B cell (primary cell): ENCODE measurements around the gene DCAF15.

Source experiments
- EZH2 ChIP-seq: IDR thresholded peaks from 2 replicates; pipeline ENCODE4 v1.6.1; 2012; ENCODE audit warnings: borderline replicate concordance, low read depth, mild to moderate bottlenecking, moderate library complexity, low read length; ENCODE audit not compliant: insufficient read depth, poor library complexity, severe bottlenecking
- TF ChIP-seq, protein P1 (sequence below): fragments of 200-600 bp; IDR thresholded peaks from one replicate; pipeline ENCODE4 v1.8.0; 2022; ENCODE audit warnings: antibody characterized with exemption, mild to moderate bottlenecking

DNA sequence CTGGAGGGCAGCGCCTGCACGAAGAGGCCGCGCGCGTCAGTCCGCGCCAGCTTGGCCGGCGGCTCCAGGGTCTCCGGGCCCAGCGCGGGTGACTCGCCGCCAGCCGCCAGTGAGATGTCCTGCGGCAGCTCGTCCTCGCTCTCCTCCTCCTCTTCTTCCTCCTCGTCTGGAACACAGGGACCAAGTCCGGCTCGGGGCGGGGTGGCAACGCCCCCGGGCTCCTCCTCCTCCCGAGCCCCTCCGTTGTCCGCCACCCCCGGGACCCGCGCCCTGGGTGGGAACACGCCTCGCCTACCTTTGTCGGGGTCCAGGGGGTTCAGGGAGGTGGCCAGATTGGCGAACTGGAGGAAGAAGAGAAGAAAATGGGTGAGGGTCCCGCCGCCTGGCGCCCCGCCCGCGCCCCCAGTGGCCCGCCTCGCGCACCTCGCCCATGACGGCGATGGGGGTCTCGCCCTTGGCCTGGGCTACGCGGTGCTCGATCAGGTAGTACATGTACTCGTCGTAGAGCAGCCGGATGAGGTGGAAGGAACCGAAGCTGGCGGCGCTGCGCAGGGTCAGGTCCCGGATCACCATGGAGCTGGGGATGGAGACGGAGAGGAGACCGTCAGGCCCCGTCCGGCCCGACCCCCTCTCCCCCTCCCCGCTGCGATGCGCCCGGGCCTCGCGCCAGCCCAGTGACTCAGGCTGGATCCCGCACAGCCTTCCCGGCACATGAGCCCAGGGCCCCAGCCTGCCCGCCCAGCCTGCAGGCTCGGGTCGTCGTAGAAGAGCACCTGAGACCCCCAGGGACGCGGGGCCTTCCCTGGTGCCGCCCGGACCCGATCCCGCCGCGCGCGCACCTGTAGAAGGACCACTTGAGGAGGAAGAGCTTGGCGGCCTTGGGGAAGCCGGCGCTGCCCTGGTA lies 10.6 kb downstream of the DCAF15 start:
- TF ChIP-seq, protein P1, sequence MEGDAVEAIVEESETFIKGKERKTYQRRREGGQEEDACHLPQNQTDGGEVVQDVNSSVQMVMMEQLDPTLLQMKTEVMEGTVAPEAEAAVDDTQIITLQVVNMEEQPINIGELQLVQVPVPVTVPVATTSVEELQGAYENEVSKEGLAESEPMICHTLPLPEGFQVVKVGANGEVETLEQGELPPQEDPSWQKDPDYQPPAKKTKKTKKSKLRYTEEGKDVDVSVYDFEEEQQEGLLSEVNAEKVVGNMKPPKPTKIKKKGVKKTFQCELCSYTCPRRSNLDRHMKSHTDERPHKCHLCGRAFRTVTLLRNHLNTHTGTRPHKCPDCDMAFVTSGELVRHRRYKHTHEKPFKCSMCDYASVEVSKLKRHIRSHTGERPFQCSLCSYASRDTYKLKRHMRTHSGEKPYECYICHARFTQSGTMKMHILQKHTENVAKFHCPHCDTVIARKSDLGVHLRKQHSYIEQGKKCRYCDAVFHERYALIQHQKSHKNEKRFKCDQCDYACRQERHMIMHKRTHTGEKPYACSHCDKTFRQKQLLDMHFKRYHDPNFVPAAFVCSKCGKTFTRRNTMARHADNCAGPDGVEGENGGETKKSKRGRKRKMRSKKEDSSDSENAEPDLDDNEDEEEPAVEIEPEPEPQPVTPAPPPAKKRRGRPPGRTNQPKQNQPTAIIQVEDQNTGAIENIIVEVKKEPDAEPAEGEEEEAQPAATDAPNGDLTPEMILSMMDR = no peak
- TF ChIP-seq EZH2 = no peak
